GM18873 (cell line): Measurements from ENCODE around the gene RIPK1.

Experiments used
- ATAC-seq: cut with Tn5 transposase; IDR thresholded peaks from one replicate; pipeline ENCODE4 v1.9.1; 2021; ENCODE audit warnings: mild to moderate bottlenecking, moderate library complexity, moderate number of reproducible peaks; ENCODE audit not compliant: unreplicated experiment, low FRiP score

The RIPK1 gene

GRCh38 chr6:3157131-3157933 is 89.0 kb downstream of the RIPK1 start, which contains the start of gene TUBB2A:
TUBB2A (minus strand) TSS chr6:3157544; CDS start chr6:3157463, 81 bp downstream.
- peak; percentile 60 for ATAC-seq

- no peak for ATAC-seq
Measured at GRCh38 chr6:3159805-3160781, 91.8 kb downstream of the RIPK1 start.

- ATAC-seq, result no peak
Measured at GRCh38 chr6:3162067-3162497, 93.8 kb downstream of the RIPK1 start.

DNA sequence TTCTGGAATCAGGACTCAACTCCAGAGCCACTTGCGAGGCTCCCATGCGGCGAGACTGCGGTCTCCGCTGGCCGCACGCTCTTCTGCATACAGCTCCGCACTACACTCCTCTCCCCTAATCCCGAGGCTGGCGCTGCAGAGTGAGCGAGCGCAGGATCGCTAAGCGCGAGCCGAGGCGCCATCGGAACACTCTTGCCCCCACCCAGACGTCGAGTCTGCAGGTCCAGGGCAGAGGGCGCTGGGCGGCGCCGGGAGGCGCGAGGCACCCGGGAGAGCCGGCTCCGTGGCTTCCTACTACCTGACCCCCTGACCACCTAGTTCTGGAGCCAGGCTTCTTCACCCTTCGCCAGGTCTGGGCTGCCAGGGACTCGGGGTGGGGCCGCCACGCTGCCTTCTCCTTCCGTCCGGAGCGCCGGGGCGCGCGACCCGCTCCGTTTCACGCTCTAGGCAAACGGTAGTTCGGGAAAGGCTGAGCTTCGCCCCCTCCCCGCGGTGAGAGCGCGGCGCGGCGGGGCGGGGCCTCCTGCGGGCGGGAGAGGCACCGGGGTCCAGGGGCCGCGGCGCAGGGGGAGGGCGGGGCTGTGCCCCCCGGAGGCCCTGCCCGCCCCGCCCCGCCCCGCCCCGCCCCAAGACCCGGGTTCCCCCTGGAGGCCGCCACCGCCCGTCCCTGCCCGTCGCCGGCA is 94.4 kb downstream of the RIPK1 start:
- ATAC-seq, result no peak

GRCh38 chr6:3163248-3163594 is 94.9 kb downstream of the RIPK1 start:
- no peak for ATAC-seq

- no peak for ATAC-seq
Measured at GRCh38 chr6:3164388-3164787, 96.1 kb downstream of the RIPK1 start.
